MM.1S (cell line): ENCODE data around the gene TIGIT.

Experiments used
- CTCF ChIP-seq: fragments of 300-600 bp; sonication (generic); IDR thresholded peaks from 2 replicates; pipeline ENCODE4 v1.5.1; 2016; ENCODE audit warnings: antibody characterized with exemption, low read length, mixed read lengths
- EZH2 ChIP-seq: fragments of 300-600 bp; sonication (generic); optimal IDR thresholded peaks from 2 replicates; pipeline ENCODE3; 2017; ENCODE audit warnings: low read depth, mild to moderate bottlenecking, antibody characterized with exemption, low read length, mixed read lengths
- EZH2phosphoT487 ChIP-seq: fragments of 300-600 bp; sonication (generic); IDR thresholded peaks from 2 replicates; pipeline ENCODE4 v1.6.1; 2018; ENCODE audit warnings: antibody characterized with exemption, low read length

DNA sequence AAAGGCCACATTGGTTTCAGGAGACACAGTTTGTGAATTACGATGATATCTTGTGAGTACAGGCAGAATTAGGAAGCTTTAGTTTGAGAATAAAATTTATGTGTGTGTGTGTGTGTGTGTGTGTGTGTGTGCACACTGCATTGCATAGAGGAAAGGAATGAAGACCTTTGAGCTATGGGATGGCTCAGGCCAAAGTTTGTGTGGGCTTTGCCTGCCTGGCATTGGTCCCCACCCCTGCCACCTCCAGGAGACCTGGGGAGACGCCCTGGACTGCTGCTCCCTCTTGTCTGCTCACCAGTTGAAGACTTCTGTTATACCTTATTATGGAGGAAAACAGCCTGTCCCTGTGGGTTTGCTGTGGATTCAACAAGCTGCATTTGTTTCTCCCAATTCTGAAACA is 37.2 kb downstream of the TIGIT start:
- no peak for TF ChIP-seq CTCF
- TF ChIP-seq EZH2phosphoT487: no peak
- TF ChIP-seq EZH2: no peak
